ENCODE results near the gene ANKRD42. TPM values are rescaled to one million over a fixed set of nuclear protein-coding genes. Genes with fewer than 3 reads are reported as not detected.

Gene ANKRD42
- total and polyA plus RNA-seq, 4 donors = 12.2 to 14.6 (median 13.6) TPM

GRCh38 chr11:83170865-83171264, 22.6 kb upstream of the ANKRD42 start:
- Histone ChIP-seq H3K36me3 (ENCODE audit: control insufficient read depth, insufficient read depth, low read length) (peaks cover 29% of the 10 kb centered on the region), H3K9me3 (ENCODE audit: control insufficient read depth, insufficient read depth, low read length) (no peaks in the 10 kb centered on the region), H3K27me3 (ENCODE audit: control insufficient read depth, insufficient read depth, low read length) (no peaks in the 10 kb centered on the region), H3K4me3 (ENCODE audit: low read depth, low read length) (no peak overlapping the region), H3K4me1 (ENCODE audit: control insufficient read depth, insufficient read depth, low read length) (peaks cover 3% of the 10 kb centered on the region), H3K27ac (ENCODE audit: low read depth, low read length) (no peak overlapping the region)
- no CpG with 5 or more reads among the region's 2 CpGs for WGBS (ENCODE audit: insufficient coverage)
- DNase-seq (ENCODE audit: low read depth in 4 of 6, low spot score in 6 of 6) = no peak

GRCh38 chr11:83172551-83172950, 21.0 kb upstream of the ANKRD42 start:
- H3K4me3 ChIP-seq (ENCODE audit: low read depth, low read length) = no peak overlapping the region
- H3K27ac ChIP-seq (ENCODE audit: low read depth, low read length) = no peak overlapping the region
- 100% methylated on average over 2 of the region's 4 CpGs for WGBS (ENCODE audit: insufficient coverage)
- H3K27me3 ChIP-seq (ENCODE audit: control insufficient read depth, insufficient read depth, low read length) = no peaks in the 10 kb centered on the region
- peaks cover 3% of the 10 kb centered on the region for H3K4me1 ChIP-seq (ENCODE audit: control insufficient read depth, insufficient read depth, low read length)
- H3K9me3 ChIP-seq (ENCODE audit: control insufficient read depth, insufficient read depth, low read length) = no peaks in the 10 kb centered on the region
- peaks cover 25% of the 10 kb centered on the region for H3K36me3 ChIP-seq (ENCODE audit: control insufficient read depth, insufficient read depth, low read length)
- no peak for DNase-seq (ENCODE audit: low read depth in 4 of 6, low spot score in 6 of 6)

- Histone ChIP-seq H3K4me1 (ENCODE audit: control insufficient read depth, insufficient read depth, low read length) (peaks cover 3% of the 10 kb centered on the region), H3K9me3 (ENCODE audit: control insufficient read depth, insufficient read depth, low read length) (no peaks in the 10 kb centered on the region), H3K36me3 (ENCODE audit: control insufficient read depth, insufficient read depth, low read length) (peaks cover 28% of the 10 kb centered on the region), H3K27me3 (ENCODE audit: control insufficient read depth, insufficient read depth, low read length) (no peaks in the 10 kb centered on the region), H3K27ac (ENCODE audit: low read depth, low read length) (no peak overlapping the region), H3K4me3 (ENCODE audit: low read depth, low read length) (no peak overlapping the region)
- DNase-seq (ENCODE audit: low read depth in 4 of 6, low spot score in 6 of 6) = no peak
These were observed 19.5 kb upstream of the ANKRD42 start for GRCh38 chr11:83174008-83174407.

GRCh38 chr11:83175815-83176214, 17.7 kb upstream of the ANKRD42 start:
- Histone ChIP-seq H3K9me3 (ENCODE audit: control insufficient read depth, insufficient read depth, low read length) (no peaks in the 10 kb centered on the region), H3K4me1 (ENCODE audit: control insufficient read depth, insufficient read depth, low read length) (peaks cover 3% of the 10 kb centered on the region), H3K27me3 (ENCODE audit: control insufficient read depth, insufficient read depth, low read length) (no peaks in the 10 kb centered on the region), H3K27ac (ENCODE audit: low read depth, low read length) (no peak overlapping the region), H3K36me3 (ENCODE audit: control insufficient read depth, insufficient read depth, low read length) (peaks cover 33% of the 10 kb centered on the region), H3K4me3 (ENCODE audit: low read depth, low read length) (no peak overlapping the region)
- no CpG with 5 or more reads among the region's 1 CpG for WGBS (ENCODE audit: insufficient coverage)
- DNase-seq (ENCODE audit: low read depth in 4 of 6, low spot score in 6 of 6) = no peak

GRCh38 chr11:83181815-83182214, 11.7 kb upstream of the ANKRD42 start:
- no peak overlapping the region for H3K4me3 ChIP-seq (ENCODE audit: low read depth, low read length)
- peaks cover 26% of the 10 kb centered on the region for H3K36me3 ChIP-seq (ENCODE audit: control insufficient read depth, insufficient read depth, low read length)
- no peak for DNase-seq (ENCODE audit: low read depth in 4 of 6, low spot score in 6 of 6)
- WGBS (ENCODE audit: insufficient coverage) = 100% methylated on average over 1 of the region's 2 CpGs
- H3K4me1 ChIP-seq (ENCODE audit: control insufficient read depth, insufficient read depth, low read length) = no peaks in the 10 kb centered on the region
- H3K27me3 ChIP-seq (ENCODE audit: control insufficient read depth, insufficient read depth, low read length) = no peaks in the 10 kb centered on the region
- H3K9me3 ChIP-seq (ENCODE audit: control insufficient read depth, insufficient read depth, low read length) = no peaks in the 10 kb centered on the region
- no peak overlapping the region for H3K27ac ChIP-seq (ENCODE audit: low read depth, low read length)

- DNase-seq (ENCODE audit: low read depth in 4 of 6, low spot score in 6 of 6) = no peak
- Histone ChIP-seq H3K27ac (ENCODE audit: low read depth, low read length) (no peak overlapping the region), H3K9me3 (ENCODE audit: control insufficient read depth, insufficient read depth, low read length) (no peaks in the 10 kb centered on the region), H3K4me1 (ENCODE audit: control insufficient read depth, insufficient read depth, low read length) (no peaks in the 10 kb centered on the region), H3K36me3 (ENCODE audit: control insufficient read depth, insufficient read depth, low read length) (peaks cover 25% of the 10 kb centered on the region), H3K27me3 (ENCODE audit: control insufficient read depth, insufficient read depth, low read length) (no peaks in the 10 kb centered on the region), H3K4me3 (ENCODE audit: low read depth, low read length) (no peak overlapping the region)
- no CpG with 5 or more reads among the region's 1 CpG for WGBS (ENCODE audit: insufficient coverage)
These were observed 7.7 kb upstream of the ANKRD42 start for GRCh38 chr11:83185767-83186166.

GRCh38 chr11:83187465-83187864, 6.0 kb upstream of the ANKRD42 start:
- no peaks in the 10 kb centered on the region for H3K4me1 ChIP-seq (ENCODE audit: control insufficient read depth, insufficient read depth, low read length)
- DNase-seq (ENCODE audit: low read depth in 4 of 6, low spot score in 6 of 6) = no peak
- no peaks in the 10 kb centered on the region for H3K9me3 ChIP-seq (ENCODE audit: control insufficient read depth, insufficient read depth, low read length)
- no peaks in the 10 kb centered on the region for H3K27me3 ChIP-seq (ENCODE audit: control insufficient read depth, insufficient read depth, low read length)
- H3K27ac ChIP-seq (ENCODE audit: low read depth, low read length) = no peak overlapping the region
- no peak overlapping the region for H3K4me3 ChIP-seq (ENCODE audit: low read depth, low read length)
- 94% methylated on average over 2 of the region's 4 CpGs for WGBS (ENCODE audit: insufficient coverage)
- H3K36me3 ChIP-seq (ENCODE audit: control insufficient read depth, insufficient read depth, low read length) = peaks cover 24% of the 10 kb centered on the region

- Histone ChIP-seq H3K36me3 (ENCODE audit: control insufficient read depth, insufficient read depth, low read length) (peaks cover 20% of the 10 kb centered on the region), H3K4me1 (ENCODE audit: control insufficient read depth, insufficient read depth, low read length) (peaks cover 13% of the 10 kb centered on the region), H3K9me3 (ENCODE audit: control insufficient read depth, insufficient read depth, low read length) (no peaks in the 10 kb centered on the region), H3K4me3 (ENCODE audit: low read depth, low read length) (no peak overlapping the region), H3K27me3 (ENCODE audit: control insufficient read depth, insufficient read depth, low read length) (no peaks in the 10 kb centered on the region), H3K27ac (ENCODE audit: low read depth, low read length) (no peak overlapping the region)
- no peak for DNase-seq (ENCODE audit: low read depth in 4 of 6, low spot score in 6 of 6)
- WGBS (ENCODE audit: insufficient coverage) = no CpG with 5 or more reads among the region's 5 CpGs
These were observed 2.0 kb upstream of the ANKRD42 start for GRCh38 chr11:83191491-83191890.

GRCh38 chr11:83191986-83192385, 1.5 kb upstream of the ANKRD42 start:
- Histone ChIP-seq H3K4me1 (ENCODE audit: control insufficient read depth, insufficient read depth, low read length) (peaks cover 13% of the 10 kb centered on the region), H3K9me3 (ENCODE audit: control insufficient read depth, insufficient read depth, low read length) (no peaks in the 10 kb centered on the region), H3K27me3 (ENCODE audit: control insufficient read depth, insufficient read depth, low read length) (no peaks in the 10 kb centered on the region), H3K4me3 (ENCODE audit: low read depth, low read length) (no peak overlapping the region), H3K36me3 (ENCODE audit: control insufficient read depth, insufficient read depth, low read length) (peaks cover 19% of the 10 kb centered on the region), H3K27ac (ENCODE audit: low read depth, low read length) (no peak overlapping the region)
- WGBS (ENCODE audit: insufficient coverage) = 97% methylated on average over 6 of the region's 11 CpGs
- DNase-seq (ENCODE audit: low read depth in 4 of 6, low spot score in 6 of 6) = no peak

GRCh38 chr11:83192606-83193245, 786 bp upstream of the ANKRD42 start:
- no peaks in the 10 kb centered on the region for H3K27me3 ChIP-seq (ENCODE audit: control insufficient read depth, insufficient read depth, low read length)
- H3K9me3 ChIP-seq (ENCODE audit: control insufficient read depth, insufficient read depth, low read length) = no peaks in the 10 kb centered on the region
- WGBS (ENCODE audit: insufficient coverage) = 29% methylated on average over 7 of the region's 8 CpGs
- H3K36me3 ChIP-seq (ENCODE audit: control insufficient read depth, insufficient read depth, low read length) = peaks cover 12% of the 10 kb centered on the region
- peaks cover 13% of the 10 kb centered on the region for H3K4me1 ChIP-seq (ENCODE audit: control insufficient read depth, insufficient read depth, low read length)
- peak overlapping the region; percentile 96 for H3K4me3 ChIP-seq (ENCODE audit: low read depth, low read length)
- H3K27ac ChIP-seq (ENCODE audit: low read depth, low read length) = peak overlapping the region; percentile 91
- no peak for DNase-seq (ENCODE audit: low read depth in 4 of 6, low spot score in 6 of 6)

All from spinal cord (tissue), 10 donors.